GM21526 (cell line): Measurements from ENCODE around the gene GRIK5.
A peak's percentile ranks its signal among the peaks of the same experiment; 100 is the strongest.

ENCODE experiments used
- ATAC-seq: cut with Tn5 transposase; IDR thresholded peaks from one replicate; pipeline ENCODE4 v1.9.1; 2021; ENCODE audit warnings: moderate library complexity; ENCODE audit not compliant: unreplicated experiment, low FRiP score

Gene GRIK5

GRCh38 chr19:42076380-42076944, 6.5 kb upstream of the GRIK5 start:
- ATAC-seq: no peak

- ATAC-seq: peak; percentile 86
These were observed 5.8 kb upstream of the GRIK5 start, which contains the start of gene ZNF574 for GRCh38 chr19:42075616-42076379. Gene ZNF574, plus strand, starts transcription at chr19:42076166. Its CDS starts 2,441 bp downstream, at chr19:42078607.

GRCh38 chr19:42075364-42075615, 5.3 kb upstream of the GRIK5 start:
- no peak for ATAC-seq

GRCh38 chr19:42074513-42075363, 4.7 kb upstream of the GRIK5 start:
- ATAC-seq: no peak

GRCh38 chr19:42071247-42071646, 1.2 kb upstream of the GRIK5 start:
- no peak for ATAC-seq

GRCh38 chr19:42068756-42069571, 1.0 kb downstream of the GRIK5 start:
- no peak for ATAC-seq

- no peak for ATAC-seq
These were observed 1.6 kb downstream of the GRIK5 start for GRCh38 chr19:42068361-42068755.

- no peak for ATAC-seq
These were observed 2.6 kb downstream of the GRIK5 start for GRCh38 chr19:42067315-42067888.

- ATAC-seq: no peak
These were observed 3.8 kb downstream of the GRIK5 start for GRCh38 chr19:42066075-42066754.

GRCh38 chr19:42065511-42065910, 4.5 kb downstream of the GRIK5 start:
- ATAC-seq: no peak

GRCh38 chr19:42065051-42065450, 5.0 kb downstream of the GRIK5 start:
- no peak for ATAC-seq

- no peak for ATAC-seq
These were observed 5.6 kb downstream of the GRIK5 start for GRCh38 chr19:42064432-42064831.

- no peak for ATAC-seq
These were observed 7.6 kb downstream of the GRIK5 start for GRCh38 chr19:42062381-42062780.

- ATAC-seq: no peak
These were observed 9.9 kb downstream of the GRIK5 start for GRCh38 chr19:42060117-42060516.

GRCh38 chr19:42059196-42059595, 10.8 kb downstream of the GRIK5 start:
- no peak for ATAC-seq

- no peak for ATAC-seq
These were observed 12.2 kb downstream of the GRIK5 start for GRCh38 chr19:42057846-42058245.

- no peak for ATAC-seq
These were observed 15.8 kb downstream of the GRIK5 start for GRCh38 chr19:42054205-42054604.

- no peak for ATAC-seq
These were observed 16.7 kb downstream of the GRIK5 start for GRCh38 chr19:42053037-42053935.
